HG03571 (cell line): ENCODE measurements around the gene ETV6.

Source experiments
- ATAC-seq: cut with Tn5 transposase; IDR thresholded peaks from one replicate; pipeline ENCODE4 v1.9.1; 2021; ENCODE audit not compliant: unreplicated experiment

ETV6 gene

DNA sequence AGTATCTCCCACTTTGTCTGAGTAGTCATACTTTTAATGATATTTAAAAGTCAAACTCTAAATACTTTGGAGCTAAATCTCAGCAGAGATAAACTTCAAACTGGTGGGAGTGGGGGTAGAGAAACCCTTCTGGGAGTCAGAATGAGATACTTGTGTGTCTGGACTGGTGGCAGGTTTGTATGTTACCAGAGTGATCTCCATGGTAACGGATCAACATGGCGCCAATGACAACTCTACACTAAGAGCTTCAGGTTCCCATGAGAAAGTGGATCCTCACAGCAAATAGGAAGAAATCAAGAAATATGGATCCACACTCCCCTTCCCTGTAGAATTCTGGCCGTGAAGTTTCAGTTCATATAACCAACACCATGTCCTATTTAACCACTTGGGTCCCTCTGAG is 121.9 kb downstream of the ETV6 start:
- no peak for ATAC-seq

DNA sequence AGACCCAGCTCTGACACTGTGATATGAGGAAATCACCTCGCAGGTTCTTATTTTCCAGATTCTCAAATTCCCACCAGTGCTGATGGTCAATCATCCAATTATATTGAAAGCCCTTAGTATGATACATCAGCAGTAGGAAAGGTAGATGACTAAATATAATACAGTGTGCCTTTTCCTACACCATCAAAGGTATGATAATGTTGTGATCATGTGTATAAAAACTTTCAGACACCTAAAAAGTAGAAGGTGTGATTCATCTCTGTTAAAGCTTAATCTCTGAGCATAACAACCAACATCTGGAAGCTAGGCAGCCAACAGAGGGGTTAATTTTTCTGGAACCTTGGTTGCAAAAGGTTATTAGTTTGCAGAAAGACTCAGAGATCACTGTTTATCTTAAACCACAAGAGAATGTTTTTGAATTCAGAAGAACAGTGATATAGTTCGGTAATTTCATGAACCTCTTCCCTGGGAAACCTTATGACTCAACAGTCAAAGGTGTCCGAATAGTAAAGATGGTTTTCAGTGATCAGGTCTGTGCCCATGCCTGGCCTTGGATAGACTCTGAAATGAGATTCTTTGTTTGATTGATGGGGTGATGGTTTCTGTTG is 122.5 kb downstream of the ETV6 start:
- no peak for ATAC-seq

DNA sequence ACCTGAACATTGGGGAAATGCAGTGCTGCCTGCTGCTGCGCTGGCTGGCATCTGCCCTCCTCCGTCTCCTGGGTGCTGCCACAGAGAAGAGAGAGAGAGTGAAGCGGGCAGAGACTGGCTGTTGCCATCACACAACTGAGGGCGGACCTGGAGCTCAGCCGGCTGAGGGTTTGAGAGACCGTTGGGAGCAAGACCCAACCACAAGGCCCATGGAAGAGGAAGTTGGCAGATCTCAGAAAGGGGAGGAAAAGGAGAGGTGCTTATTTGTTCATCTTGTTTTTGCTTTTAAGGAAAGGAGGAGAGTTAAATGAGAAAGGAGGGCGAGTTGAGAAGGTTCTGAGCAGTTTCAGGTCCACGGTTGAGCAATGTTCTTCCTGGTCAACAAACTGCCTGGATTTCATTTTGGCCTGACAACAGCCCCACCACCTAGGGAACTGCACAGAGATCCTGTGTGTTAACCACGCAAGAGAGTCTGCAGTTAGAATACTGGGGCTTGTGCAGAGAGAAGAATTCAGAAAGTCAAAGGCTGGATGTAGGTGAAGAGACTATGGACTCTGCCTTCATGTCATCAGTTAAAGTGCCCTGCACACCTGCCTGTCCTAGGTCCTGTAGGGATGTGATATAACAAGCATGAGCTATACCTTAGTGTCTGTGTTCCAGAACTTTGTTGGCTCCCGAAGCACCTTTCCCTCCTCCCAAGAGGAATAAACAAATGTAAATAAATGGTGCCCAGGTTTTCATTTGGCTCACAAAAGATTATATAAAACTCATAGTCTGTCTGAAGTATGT is 124.6 kb downstream of the ETV6 start:
- ATAC-seq = no peak

DNA sequence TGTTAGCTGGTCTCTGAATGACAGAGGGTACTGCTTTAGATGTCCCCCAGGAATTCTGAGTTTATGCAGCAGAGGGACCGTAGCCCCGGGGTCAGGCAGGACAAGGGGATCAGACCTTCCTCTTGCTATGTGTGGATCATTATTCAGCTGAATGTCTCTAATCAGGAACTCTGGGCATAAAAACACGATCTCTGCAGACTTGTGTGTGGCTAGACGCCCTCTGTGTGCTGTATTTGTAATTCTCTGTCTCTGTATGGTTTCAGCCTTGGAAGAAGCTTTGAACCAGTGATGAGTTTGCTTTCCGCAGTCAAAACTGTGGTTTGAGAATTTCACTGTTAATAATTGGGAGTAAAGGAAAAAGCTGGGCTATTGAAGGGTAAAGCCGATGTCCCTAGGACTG is 125.3 kb downstream of the ETV6 start:
- ATAC-seq = no peak

DNA sequence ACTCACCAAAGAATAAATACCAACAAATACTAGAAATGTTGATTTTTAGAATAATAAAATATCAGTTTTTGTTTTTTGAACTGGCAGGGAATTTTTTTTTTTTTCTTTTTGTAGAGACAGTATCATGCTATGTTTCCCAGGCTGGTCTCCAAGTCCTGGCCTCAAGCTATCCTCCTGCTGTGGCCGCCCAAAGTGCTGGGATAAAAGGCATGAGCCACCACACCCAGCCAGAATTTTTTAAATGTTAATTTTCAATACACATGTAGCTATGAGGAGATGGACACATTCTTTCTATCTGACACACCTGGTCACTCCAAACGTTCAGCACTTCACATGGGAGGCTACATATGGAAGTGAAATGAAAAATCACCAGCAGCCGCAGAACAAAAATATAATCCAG is 126.8 kb downstream of the ETV6 start:
- no peak for ATAC-seq

DNA sequence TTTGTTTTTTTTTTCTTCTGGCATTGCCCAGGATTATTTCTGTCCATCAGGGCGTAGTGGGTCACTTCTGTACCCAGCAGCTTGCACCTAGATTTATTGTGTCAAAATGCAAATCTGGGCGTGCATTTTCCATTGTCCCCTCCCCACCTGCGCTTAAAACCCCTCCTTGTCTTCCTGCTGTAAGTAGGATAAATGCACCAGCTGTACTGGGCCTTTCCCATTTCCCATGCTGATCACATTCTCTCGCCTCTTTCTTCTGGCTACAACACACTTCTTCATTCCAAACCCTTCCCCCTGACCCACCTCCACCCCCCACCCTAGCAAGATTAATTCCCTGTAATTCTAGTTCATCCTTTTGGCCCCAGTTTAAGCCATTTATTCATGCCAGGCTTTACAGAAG is 128.0 kb downstream of the ETV6 start:
- ATAC-seq = no peak

DNA sequence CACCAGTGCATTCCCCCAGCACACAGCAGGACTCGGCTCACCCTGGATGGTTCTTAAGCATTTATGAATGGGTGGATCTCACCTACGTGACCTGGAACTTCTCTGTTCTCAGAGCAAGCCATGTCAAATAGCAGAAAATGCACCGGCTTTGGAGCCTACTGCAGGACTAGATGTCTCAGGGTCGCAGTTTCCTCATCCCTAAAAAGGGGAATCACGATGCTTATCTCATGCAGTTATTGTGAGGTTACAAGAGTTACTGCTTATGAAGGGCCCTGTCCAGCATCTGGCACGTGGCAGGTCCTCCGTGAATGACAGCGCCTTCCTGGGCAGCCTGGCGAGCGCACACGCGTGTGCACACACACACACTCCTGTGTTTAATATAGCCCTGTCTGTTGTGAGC is 128.5 kb downstream of the ETV6 start:
- ATAC-seq = no peak

DNA sequence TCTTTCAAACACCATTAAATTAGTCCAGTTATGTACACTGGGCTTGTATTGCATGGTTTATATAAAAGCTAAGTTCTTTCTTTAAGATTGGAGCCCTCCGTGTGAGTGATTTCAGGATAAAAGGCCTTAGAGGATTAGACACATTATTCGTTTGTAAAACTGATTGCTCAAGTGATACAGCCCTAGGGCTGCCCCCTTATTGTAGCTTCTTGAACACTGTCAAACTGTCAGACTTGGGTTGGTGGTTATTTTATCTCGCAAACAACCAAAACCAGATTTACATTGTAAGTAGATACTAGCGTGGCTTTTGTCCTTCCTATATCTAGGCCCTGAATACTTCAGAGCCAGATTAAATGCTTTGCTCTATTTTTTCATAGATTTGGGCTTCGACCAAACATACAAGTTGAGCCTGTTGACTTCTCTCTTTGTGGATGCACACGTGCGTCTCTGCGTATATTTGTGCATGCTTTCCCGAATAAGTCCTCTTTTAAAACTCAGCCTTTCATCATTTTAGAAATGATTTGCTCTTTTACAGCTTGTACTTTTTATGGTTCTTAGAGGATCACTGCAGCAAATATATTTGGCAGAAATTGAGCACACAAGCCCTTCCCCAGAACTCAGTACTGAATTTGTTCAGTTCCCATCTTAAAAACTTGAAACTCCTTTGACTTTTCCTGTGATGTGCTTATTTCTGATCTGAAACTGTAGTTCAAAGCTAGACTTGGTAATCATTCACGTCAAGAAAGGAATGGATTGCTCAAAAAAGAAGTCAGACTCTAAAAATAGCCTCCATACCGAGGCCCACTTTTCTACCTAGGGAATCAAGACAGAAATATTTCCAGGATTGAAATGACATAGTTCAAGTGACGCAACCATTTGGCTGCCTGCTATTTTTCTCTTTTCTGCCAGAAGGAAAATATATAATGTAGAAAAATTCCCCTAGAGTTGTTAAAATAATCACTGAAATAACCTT is 129.5 kb downstream of the ETV6 start:
- ATAC-seq = no peak

DNA sequence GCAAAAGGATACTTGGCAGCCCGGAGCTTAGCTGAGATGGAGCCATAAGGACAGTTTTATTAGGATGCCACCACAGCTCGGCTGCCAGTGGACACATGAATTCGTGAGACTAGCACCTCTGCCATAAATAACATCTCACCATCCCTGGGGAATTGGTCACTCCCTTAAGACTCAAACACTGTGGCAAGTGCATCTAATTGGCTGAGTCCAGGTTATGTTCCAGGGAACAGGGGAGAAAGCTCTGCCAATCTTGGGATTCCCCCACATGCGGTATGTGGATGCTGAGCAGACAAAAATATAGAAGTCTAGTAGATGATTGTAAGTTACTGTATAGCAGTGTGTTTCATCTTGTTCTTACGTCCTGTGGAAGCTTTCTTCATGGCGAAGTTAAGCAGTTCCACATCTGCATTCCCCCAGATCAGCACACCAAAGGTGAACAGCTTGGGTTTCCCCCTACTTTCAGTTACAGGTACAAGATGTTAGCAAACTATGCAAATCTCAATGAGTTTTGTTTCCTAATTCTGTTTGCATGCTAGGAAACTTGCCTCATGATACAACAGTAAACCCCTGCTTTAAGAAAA is 131.1 kb downstream of the ETV6 start:
- ATAC-seq = peak; percentile 68

DNA sequence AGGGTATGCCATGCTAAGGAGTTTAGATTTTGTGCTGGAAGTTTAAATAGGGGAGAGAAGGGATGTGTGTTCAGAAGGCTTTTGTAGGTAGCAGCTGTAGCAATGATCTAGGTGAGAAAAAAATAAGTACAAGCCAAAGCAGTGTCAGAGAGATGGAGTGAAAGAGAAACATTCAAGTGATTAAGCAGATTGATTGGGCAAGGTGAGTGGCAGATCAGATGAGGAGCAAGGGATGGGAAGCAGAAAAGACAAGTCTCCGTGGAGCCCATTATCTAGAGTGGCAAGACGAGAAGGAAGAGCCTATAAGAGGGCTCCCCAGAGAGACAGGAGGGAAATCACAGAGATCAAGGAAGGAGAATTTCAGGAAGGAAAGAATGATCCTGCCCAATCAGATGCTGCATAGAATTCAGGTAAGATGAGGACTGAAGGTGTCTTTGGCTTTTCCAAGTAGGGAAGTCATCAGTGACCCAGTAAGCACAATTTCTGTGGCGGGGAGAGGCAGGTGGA is 133.5 kb downstream of the ETV6 start:
- ATAC-seq = no peak

DNA sequence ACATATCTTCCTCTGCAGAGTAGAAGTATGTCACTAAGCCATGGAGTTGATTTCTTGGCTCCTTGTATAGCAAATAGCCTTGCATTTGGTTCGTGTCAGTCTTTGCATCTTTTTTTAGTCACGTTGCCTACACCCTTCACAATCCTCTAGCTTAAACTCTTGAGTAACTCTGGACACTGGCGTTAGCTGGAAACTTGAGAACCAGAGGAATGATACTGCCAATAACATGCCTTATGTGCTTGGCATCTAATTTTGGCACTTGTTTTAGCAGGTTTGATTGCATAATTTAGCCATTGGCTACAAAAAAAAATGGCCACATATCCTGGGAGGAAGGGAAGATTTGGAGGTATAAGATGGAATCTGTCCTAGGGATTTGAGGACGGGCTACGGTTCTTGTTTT is 136.2 kb downstream of the ETV6 start:
- ATAC-seq = no peak

DNA sequence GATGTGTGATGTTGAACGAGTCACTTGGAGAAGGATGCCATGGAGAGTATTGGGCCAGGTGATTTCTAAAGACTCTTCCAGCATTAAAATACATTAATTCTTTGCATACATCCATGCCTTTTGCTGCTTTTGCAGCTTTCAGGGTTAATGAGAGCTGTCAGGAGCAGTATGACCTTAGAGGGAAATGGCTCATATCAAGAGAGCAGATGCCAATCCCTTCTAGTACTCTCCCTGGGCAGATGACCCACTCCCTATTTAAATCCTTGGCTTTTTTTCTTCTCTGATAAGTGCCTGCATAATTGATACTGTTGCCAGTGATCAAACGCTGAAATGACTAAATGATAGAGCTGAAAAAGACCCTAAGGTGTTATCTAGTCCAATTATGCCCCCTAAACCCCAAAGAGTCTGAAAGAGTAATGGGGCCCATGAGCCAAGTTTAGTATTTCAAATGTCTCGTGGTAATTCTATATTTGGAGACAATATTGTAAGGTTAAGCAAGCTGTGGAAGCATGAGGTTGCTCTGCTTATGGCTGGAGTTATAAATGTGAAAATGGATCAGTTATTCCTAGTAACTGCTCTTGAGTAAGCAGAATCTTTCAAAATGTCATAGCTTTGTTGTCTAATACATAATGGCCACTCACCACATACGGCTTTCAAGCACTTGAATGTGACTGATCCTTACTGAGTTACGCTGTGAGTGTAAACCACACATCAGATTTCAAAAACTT is 137.3 kb downstream of the ETV6 start:
- no peak for ATAC-seq

DNA sequence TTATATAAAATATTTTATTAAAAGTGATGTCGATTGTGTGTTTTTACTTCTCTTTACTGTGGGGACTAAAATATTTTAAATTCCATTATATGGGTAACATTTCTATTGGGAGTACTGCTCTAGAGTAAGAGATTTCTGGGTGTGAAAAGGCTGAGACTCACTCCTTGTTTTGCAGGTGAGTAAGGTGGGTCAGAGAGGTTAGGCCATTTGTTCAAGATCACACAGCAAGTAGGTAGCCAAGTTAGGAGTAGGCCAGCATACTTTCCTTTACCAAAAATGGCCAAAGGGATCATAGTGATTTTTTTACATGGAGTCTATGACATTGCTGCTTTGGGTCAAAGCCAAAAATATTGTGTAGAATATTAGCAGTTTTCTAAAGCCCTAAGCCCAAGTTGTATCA is 138.0 kb downstream of the ETV6 start:
- no peak for ATAC-seq

DNA sequence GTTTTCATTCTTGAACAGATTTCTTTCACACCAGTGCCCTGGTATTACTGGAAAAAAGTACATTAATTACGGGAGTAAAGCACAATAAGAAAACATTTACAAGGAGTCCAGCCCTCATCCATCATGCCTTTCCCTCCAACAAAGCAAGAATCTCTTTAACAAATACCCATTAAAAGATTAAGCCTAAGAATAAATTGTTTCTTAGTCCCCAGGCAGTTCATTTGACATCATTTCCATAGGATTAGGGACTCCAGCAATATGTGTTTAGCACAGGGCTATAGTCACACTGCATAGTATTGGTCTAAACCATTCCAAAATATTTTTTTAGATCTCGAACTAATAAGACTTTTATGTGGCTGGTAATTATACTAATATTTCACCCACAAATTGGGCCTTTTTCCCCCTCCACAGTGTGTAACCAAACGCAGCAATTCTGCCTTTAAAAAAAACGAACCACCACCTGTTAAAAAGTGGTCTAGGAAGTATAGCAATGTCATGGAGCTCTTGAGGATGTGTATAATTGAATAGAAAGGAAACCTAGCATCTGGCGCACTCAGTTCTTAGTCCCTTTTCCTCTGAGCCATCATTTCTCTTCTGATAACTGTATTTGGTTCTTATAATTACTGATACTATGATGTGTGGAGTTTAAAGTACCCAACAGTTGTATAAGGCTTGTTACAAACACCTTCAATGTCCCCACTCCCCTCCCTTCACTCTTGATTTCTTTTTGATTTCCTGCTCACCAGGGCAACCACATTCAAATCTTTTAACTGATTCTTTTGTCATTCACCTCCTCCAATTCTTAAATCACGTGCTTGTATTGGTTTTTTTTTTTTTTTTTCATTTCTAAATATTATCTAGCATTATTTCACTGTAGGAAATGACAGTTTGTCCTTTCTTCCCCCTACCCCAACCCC is 138.7 kb downstream of the ETV6 start:
- ATAC-seq = no peak

DNA sequence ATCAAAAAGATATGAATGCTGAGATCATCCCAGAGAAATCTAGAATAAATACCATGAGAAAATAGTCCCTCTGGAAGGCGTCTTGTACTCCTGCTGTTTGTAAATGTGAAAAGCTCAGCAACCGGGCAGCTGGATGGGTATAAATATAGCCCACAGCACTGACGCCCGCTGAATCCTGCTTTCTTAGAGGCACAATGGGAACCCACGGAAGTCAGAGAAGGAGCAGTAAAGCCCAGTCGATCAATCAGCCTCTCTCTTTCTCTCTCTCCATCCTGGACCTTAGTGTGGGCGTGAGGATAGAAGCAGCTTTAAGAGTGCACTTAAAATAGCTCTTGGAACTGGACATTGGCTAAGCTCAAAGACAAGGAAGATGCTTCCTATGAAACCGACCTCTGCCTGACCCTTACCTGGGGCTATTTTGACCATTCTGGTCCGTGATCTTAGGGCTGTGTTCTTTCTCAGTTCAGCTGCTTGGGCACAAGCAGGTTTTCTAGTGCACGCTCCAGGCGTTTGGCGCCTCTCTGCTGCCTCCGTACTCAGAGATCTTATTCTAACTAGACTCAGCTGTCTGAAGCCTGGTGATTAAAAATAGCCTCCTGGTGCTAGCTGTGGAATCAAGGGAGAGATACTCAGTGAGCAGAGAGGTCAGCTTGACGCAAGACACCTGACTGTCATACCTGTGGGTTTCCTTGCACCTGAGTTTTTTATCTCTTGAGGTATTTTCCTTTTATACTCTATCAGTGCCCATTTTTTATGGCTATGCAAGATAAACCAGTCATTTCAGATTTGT is 144.6 kb downstream of the ETV6 start:
- ATAC-seq = no peak

DNA sequence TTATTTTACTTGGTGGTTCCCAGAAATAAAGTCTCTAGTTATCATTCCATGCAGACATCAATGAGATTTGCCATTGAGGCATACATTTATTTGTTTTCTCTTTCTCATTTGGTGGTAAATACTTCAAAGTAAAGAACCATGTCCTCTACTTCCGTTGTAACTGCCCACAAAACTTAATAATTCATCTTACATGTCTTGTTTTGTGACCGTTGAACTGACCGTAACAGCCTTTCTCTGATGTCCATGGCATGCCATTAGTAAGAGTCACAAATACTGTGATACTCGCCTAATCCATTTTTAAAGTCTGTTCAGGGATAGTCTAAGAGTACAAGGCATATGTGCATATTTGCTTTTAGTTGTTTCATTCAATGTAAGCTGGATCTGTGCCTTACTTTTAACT is 145.3 kb downstream of the ETV6 start:
- no peak for ATAC-seq

DNA sequence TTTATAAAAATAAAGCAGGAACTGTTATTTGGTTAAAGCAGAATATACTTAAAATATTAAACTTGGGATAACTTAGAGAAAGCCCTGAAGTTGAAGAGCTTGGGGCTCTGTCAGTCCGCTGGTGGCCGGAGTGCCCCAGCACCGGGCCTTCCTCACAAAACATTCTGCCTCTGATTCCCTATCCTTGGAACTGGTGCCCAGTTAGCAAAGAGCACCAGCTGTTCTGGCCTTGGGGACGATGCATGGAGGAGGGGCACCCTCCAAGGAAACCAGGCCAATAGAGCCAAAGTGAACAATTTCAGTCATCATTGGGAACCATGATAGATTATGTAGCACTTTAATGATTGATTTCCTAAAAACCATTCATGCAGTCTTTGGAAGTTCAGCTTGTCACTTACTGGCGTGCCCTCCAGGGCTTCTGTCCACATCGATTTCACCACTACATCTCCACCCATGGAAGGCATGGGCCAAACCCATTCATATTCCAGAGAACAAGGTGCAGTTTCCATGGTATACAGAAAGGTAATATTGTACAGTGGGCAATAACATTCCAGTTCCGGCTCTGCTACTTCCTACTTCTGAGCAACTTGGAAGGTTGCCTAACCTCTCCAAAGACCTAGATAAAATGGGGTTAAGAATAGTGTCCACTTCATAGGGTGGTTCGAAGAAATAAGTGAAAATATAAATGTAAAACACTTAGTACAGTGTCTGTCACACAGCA is 145.9 kb downstream of the ETV6 start:
- no peak for ATAC-seq

DNA sequence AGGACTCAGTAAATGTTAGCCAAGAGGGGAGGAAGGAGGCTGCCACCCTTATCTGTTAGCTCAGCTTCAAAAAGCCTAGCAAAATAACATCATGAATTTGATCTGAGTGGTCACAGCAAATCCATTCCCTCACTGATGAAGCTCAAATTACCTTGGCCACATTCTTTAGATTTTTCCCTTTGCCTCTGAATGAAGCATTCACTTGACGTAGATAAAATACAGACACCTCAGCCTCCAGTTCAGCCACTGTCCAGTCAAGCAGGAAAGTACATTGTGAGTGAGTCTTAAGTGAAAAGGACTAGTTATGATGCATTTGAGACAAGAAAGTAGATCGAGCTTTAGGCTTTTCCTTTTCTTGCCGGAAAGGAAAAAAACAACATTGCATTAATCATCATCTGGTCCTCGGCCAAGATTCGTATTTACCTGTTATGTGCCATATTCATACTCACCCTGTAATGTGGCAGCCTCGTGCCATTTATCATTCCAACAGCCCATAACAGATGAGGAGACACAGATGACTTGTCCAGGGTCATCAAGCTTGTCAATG is 146.5 kb downstream of the ETV6 start:
- ATAC-seq = no peak
